Measurements from ENCODE around the gene POU2F3. TPM values are rescaled to one million over a fixed set of nuclear protein-coding genes. Genes with fewer than 3 reads are reported as not detected.

POU2F3 gene
- total and polyA plus RNA-seq, 2 of the 8 experiments (the other 6 are each of a cell fraction or from before 2014, with no cell fraction given), result 1.0 to 2.1 TPM

- Histone ChIP-seq H3K79me2 (ENCODE audit: control insufficient read depth in 1 of 2, insufficient read depth in 2 of 2, low read length in 2 of 2) (no peaks in the 10 kb centered on the region), H4K91ac (replicated peaks; ENCODE audit: insufficient read length, low read length) (no peak overlapping the region), H3K4me1 (replicated peaks in 1 of 4; ENCODE audit: control insufficient read depth in 3 of 4, insufficient read depth in 4 of 4, low read length in 3 of 4) (peaks cover 0 to 4% (median 2%) of the 10 kb centered on the region in 4 experiments; a peak in 3 of 7 replicates), H3K36me3 (ENCODE audit: control insufficient read depth in 2 of 4, insufficient read depth in 4 of 4, low read length in 3 of 4) (no peaks in the 10 kb centered on the region), H3K4me3 (ENCODE audit: extremely low read depth in 1 of 4, insufficient read depth in 2 of 4, low read depth in 3 of 4, low read length in 4 of 4) (no peak overlapping the region), H3K79me1 (ENCODE audit: low read depth, low read length) (no peaks in the 10 kb centered on the region), H3K18ac (ENCODE audit: extremely low read depth, low read length) (no peak overlapping the region), H3K27ac (ENCODE audit: low read depth, low read length) (no peak overlapping the region), H2BK120ac (replicated peaks; ENCODE audit: low read depth, low read length) (no peak overlapping the region), H2AK5ac (ENCODE audit: low read depth, low read length) (no peak overlapping the region), H2BK20ac (ENCODE audit: low read length) (no peak overlapping the region), H3K23me2 (ENCODE audit: low read depth, low read length) (no peaks in the 10 kb centered on the region), H3K4ac (replicated peaks; ENCODE audit: insufficient read length, low read depth, low read length) (no peak overlapping the region), H4K8ac (ENCODE audit: extremely low read depth, insufficient read depth, low read length) (no peak overlapping the region), H4K20me1 (replicated peaks in 1 of 2; ENCODE audit: control insufficient read depth in 1 of 2, insufficient read depth in 2 of 2, low read length in 2 of 2) (no peaks in the 10 kb centered on the region), H3K9ac (replicated peaks in 1 of 4; ENCODE audit: extremely low read depth in 1 of 4, low read depth in 3 of 4, low read length in 3 of 4) (no peak overlapping the region), H3K27me3 (replicated peaks in 1 of 4; ENCODE audit: control insufficient read depth in 3 of 4, extremely low read depth in 1 of 4, insufficient read depth in 3 of 4, low read length in 3 of 4) (peaks cover 0 to 2% (median 0%) of the 10 kb centered on the region in 4 experiments; a peak in 3 of 7 replicates), H3K23ac (ENCODE audit: insufficient read length) (no peak overlapping the region), H3K9me3 (ENCODE audit: insufficient read depth in 2 of 2, low read depth in 1 of 2, low read length in 1 of 2) (no peaks in the 10 kb centered on the region), H2BK15ac (ENCODE audit: low read length) (no peak overlapping the region), H2BK12ac (ENCODE audit: low read depth, low read length) (no peak overlapping the region), H2BK5ac (ENCODE audit: low read depth, low read length) (no peak overlapping the region), H4K5ac (ENCODE audit: insufficient read length, low read depth, low read length) (no peak overlapping the region), H3K56ac (replicated peaks; ENCODE audit: insufficient read length, low read depth, low read length) (no peak overlapping the region), H2AFZ (ENCODE audit: low read length) (0 out of 2 replicates have a peak overlapping the region, but pooled peaks have one; percentile 67), H3K14ac (ENCODE audit: insufficient read length) (no peak overlapping the region), H3K4me2 (ENCODE audit: insufficient read depth in 1 of 2, low read depth in 2 of 2, low read length in 2 of 2) (no peak overlapping the region)
- DNase-seq (ENCODE audit: low read depth in 1 of 2, low spot score in 2 of 2), result no peak
- ChIA-PET CTCF (ENCODE audit: partially characterized antibody) (interaction anchor here (1.4 to 31.5 kb wide), 3 partner anchors 12 to 48 kb away, joined by 3 to 1412 read pairs (median 76); partner anchors contain the start of gene POU2F3), POLR2A (ENCODE audit: partially characterized antibody) (interaction anchor here (1.5 kb wide), 1 partner anchor 11 kb away, joined by 6 read pairs; no protein-coding TSS in a partner anchor)
- 86% methylated on average over 8 of the region's 9 CpGs; no CpG with 5 or more reads in 1 of the 2 experiments for WGBS, 2 experiments (ENCODE audit: extremely low coverage in 1 of 2, insufficient coverage in 1 of 2, insufficient read length in 1 of 2, insufficient replicate concordance in 2 of 2, low coverage in 1 of 2, low lambda C conversion rate in 2 of 2, missing lambda C conversion rate in 1 of 2)
- TF ChIP-seq RAD21 (IDR thresholded peaks at IDR 0.05 in 1 of 2, conservative IDR thresholded peaks at IDR 0.05 in 1 of 2; ENCODE audit: low read depth in 2 of 2, low read length in 2 of 2) (no peak), CBX5 (IDR thresholded peaks at IDR 0.05; ENCODE audit: low read depth, low read length) (no peak), FOSL1 (IDR thresholded peaks at IDR 0.05; ENCODE audit: insufficient read depth, low read depth, low read length) (no peak), TBP (IDR thresholded peaks at IDR 0.05; ENCODE audit: low read depth, low read length) (no peak), SIN3A (conservative IDR thresholded peaks at IDR 0.05 in 1 of 2, IDR thresholded peaks at IDR 0.05 in 1 of 2; ENCODE audit: low read depth in 1 of 2, low read length in 2 of 2) (no peak), SUZ12 (IDR thresholded peaks at IDR 0.05; ENCODE audit: low read length) (no peak), BRCA1 (IDR thresholded peaks at IDR 0.05; ENCODE audit: low read depth, low read length) (no peak), EGR1 (IDR thresholded peaks at IDR 0.05; ENCODE audit: borderline replicate concordance, low read depth, low read length) (no peak), HDAC2 (IDR thresholded peaks at IDR 0.05; ENCODE audit: borderline replicate concordance in 1 of 2, low read depth in 2 of 2, low read length in 2 of 2) (no peak), SRF (IDR thresholded peaks at IDR 0.05; ENCODE audit: low read depth, low read length) (no peak)
- FAIRE-seq, result no peak
Measured at GRCh38 chr11:120289426-120289825, 49.5 kb downstream of the POU2F3 start.
